ENCODE data around the gene PAK1.

- no peak for TF ChIP-seq ISL1 (CRISPR knock-in tag; IDR thresholded peaks at IDR 0.05)
- no peak for TF ChIP-seq PATZ1 (CRISPR knock-in tag; IDR thresholded peaks at IDR 0.05; ENCODE audit: borderline replicate concordance)
- TF ChIP-seq CREB5 (CRISPR knock-in tag; IDR thresholded peaks at IDR 0.05; ENCODE audit: low read depth) = no peak
- no peak for TF ChIP-seq ZFP3 (CRISPR knock-in tag; IDR thresholded peaks at IDR 0.05)
- TF ChIP-seq POU6F1 (CRISPR knock-in tag; IDR thresholded peaks at IDR 0.05; ENCODE audit: borderline replicate concordance, low read depth) = no peak
- no peak for TF ChIP-seq ZNF70 (CRISPR knock-in tag; IDR thresholded peaks at IDR 0.05)
- no peak for TF ChIP-seq CSRNP3 (CRISPR knock-in tag; IDR thresholded peaks at IDR 0.05)
- TF ChIP-seq TSHZ2 (CRISPR knock-in tag; IDR thresholded peaks at IDR 0.05) = no peak
- TF ChIP-seq ZC3H10 (CRISPR knock-in tag; IDR thresholded peaks at IDR 0.05) = no peak
- TF ChIP-seq ZNF8 (CRISPR knock-in tag; IDR thresholded peaks at IDR 0.05) = no peak
- no peak for TF ChIP-seq ZNF565 (CRISPR knock-in tag; conservative IDR thresholded peaks at IDR 0.05; ENCODE audit: low read depth)
Measured at GRCh38 chr11:77510095-77510494, 36.2 kb upstream of the PAK1 start.

All from SK-N-SH treated with all-trans-retinoic acid at 6 μM for 48 hours (cell line).